HG03025 (cell line): Measurements from ENCODE around the gene CIB1.

Source experiments
- ATAC-seq: cut with Tn5 transposase; IDR thresholded peaks from one replicate; pipeline ENCODE4 v1.9.1; 2021; ENCODE audit warnings: mild to moderate bottlenecking, moderate library complexity; ENCODE audit not compliant: unreplicated experiment, low FRiP score

The CIB1 gene

DNA sequence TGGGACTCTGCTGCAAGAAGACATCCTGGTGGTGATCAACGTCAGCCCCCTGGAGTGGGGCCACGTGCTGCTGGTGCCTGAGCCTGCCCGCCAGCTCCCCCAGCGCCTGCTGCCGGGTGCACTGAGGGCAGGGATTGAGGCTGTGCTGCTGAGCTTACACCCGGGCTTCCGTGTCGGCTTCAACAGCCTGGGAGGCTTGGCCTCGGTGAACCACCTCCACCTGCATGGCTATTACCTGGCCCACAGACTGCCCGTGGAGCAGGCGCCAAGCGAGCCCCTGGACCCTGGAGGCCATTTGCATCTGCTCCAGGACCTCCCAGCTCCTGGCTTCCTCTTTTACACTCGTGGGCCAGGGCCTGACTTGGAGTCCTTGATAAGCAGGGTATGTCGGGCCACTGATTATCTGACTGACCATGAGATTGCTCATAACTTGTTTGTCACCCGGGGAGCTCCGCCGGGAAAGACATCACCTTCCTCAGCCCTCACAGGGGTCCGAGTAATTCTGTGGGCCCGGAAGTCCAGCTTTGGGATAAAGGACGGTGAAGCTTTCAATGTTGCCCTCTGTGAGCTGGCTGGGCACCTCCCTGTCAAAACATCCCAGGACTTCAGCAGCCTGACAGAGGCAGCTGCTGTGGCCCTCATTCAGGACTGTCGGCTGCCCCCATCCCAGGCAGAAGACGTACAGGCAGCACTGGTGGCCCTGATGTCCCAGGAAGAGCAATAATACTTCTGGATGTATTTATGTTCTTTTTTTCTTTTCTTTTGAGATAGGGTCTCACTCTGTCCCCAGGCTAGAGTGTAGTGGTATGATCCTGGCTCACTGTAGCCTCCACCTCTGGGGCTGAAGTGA lies 7.8 kb upstream of the CIB1 start:
- ATAC-seq = no peak

DNA sequence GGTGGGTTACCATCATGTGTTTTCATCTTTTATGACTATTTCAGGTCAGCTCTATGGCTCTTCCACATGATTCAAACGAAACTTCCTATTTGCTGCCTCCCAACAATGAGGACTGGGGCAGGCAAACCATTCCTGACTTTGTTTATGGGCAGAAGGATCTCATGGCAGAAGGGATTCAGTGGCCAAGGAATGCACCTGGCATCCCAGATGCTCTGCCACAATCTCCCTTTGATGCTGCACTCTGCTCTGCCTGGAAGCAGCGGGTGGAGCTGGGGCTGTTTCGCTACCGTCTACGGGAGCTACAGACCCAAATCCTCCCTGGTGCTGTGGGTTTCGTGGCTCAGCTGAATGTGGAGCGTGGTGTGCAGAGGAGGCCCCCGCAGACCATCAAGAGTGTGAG lies 7.1 kb upstream of the CIB1 start:
- ATAC-seq = no peak

DNA sequence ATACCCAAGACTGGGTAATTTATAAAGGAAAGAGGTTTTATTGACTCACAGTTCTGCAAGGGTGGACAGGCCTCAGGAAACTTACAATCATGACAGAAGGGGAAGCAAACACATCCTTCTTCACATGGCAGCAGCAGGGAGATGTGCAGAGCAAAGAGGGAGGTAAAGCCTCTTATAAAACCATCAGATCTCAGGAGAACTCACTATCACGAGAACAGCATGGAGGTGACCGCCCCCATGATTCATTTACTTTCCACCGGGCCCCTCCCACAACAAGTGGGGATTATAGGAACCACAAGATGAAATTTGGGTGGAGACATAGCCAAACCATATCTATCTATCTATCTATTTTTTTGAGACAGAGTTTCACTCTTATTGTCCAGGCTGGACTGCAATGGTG lies 5.6 kb upstream of the CIB1 start:
- no peak for ATAC-seq

DNA sequence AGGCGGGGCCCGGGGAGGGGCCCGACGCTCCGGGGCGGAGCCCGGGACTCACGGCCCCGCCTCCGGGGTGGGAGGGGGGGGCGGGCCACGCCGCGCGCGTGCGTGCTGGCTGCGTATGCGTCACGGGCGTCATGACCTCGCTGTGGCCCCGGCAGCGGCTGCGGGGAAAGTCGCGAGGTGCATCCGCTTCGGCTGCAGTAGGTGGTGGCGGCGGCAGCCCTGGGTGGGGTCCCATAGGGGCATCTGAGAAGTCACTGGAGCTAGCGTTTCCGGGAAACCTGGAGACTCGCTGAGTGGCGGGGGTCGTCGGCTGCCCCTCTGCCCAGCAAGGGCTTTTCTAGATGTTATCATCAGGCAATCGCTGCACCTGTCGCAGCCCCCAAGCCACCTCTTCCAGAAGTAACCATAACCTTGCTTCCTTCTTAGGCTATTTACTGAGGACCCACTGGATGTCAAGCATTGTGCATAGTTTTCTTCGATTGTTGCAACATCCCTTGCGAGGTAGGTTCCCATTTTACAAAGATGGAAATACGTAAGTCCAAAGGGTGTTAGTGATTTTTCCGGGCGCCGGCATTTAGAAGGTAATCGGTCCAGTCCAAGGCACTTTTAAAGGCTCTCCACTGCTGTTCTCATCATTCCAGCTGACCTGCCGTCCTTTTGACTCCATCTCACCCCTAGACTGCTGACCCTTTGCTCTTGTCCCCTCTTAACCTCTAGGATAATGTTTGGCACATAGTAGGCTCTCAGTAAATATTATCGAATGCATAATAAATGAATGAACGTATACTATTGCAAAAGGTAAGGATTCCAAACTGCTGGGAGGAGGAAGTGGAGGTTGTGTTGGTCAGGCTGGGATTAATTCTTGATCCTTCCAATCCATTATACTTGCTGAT lies 601 bp upstream of the CIB1 start, which contains the start of gene GDPGP1:
Gene GDPGP1 (plus strand): TSS at position 114 of the 893 bp plus-strand sequence. CDS start 6,700 bp downstream, outside the sequence.
- ATAC-seq = no peak

DNA sequence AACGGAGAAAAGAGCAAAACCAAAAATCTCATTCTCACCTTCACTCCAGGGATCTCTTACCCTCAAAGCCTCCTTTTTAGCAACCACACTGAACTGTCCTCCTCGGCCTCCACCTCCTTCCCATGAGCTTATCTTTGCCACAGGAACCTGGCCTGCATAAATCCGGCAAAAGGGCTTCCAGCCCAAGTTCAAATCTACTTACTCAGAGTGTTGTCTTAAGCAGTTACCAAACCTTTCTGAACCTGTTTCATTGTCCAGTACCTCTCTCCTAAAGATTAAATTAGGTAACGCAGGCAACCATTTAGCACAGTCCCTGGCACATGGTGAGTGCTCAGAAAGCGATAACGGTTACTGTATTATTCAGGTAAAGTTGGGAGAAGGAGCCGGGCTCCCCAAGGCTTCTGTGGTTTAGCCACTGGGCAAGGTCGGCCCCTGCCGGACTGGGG lies 777 bp downstream of the CIB1 start:
- no peak for ATAC-seq

DNA sequence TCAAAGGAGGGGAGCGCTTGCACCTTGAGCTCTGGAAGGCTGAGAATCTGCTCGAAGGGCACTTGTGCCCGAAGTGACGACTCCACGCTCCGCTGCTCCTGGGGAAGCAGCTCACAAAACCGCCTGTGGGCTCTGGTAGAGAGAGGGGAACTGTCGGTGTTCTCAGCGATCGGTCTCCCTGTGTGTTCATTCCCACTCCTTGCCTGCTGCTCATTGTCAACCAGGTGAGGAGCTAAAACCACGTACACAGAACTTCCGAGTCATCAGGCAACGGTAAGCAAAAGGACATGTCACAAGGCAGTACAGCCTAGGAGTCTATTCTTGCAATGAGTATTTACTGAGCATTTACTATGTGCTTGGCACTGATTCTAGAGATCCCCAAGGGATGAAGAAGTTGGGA lies 1.5 kb downstream of the CIB1 start:
- no peak for ATAC-seq

DNA sequence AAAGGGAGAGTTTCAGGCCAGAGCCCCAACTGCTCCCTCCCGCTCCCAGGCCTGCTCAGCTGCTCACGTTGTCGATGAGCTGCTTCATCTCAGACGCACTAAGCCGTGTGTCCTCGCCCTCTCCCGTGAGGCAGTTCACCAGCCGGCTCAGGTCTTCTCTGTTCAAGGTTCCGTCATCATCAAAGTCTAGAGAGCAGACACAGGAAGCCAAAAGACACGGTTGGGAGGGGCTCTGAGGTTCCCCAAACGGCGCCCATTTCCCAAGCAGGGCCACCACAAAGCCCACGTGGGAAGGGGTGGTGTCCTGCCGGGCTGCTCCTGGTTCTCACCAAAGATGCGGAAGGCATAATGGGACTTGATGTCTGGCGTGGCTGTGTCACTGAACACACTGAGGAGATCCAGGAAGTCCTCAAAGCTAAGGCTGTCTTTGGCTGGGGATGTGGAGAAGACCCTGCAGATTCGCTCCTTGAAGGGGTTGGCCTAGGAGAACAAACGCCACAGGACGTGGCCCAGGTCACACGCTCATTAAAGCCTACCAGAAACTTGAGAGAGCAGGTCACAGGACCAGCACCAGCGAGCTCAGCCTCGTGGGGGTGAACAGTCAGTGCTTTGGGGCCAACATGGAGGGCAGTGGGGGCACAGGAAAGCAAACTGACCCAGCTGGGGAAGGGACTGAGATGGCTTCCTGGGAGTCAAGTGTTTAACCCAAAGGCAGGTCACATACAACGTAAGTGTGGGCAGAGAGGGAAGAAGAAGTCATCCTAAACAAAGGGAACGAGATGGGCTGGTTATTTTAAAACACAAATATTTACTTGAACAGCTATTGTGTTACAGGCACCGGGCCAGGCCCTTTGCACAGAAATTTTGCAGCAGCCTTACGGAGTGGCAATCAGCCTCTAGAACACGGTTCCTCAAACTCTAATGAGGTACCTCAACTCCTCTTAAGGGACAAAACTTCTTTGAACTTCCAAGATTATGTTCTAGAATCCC lies 2.4 kb downstream of the CIB1 start:
- ATAC-seq = no peak

DNA sequence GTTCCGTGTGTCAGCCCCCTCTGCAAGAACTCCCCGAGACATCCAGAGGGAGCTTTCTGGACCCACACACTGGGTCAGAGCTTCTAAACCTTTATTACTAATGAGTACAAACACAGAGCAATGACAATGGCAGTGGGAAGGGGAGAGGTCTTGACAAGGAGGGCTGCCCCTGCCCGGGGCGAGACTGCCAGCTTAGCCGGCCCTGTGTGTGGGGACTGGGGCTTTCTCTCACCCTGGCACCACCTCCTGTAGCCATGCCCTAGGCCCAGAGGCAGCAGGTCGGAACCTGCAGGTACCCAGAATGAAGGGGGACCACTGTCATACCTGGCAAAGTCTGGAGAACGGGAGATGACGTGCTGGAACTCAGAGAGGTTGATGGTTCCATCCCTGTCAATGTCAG lies 3.1 kb downstream of the CIB1 start:
- ATAC-seq = no peak

DNA sequence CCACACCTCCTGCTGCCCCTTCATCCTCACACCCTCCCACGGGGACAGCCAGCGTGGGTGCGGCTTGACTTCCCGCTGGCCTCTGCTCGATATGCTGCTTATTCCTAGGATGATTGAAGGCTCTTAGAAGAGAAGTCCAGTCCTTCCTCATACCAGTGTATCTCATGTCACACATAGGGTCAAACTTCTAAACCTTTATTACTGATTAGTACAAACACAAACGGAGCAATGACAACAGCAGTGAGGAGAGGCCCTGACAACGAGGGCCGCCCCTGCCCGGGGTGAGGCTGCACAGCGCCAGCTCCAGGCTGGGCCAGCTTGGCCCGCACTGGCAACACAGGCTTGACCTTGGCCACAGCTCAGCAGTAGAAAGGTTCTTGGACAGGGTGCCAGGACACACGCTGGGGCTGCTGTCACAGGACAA lies 3.7 kb downstream of the CIB1 start:
- ATAC-seq = no peak

DNA sequence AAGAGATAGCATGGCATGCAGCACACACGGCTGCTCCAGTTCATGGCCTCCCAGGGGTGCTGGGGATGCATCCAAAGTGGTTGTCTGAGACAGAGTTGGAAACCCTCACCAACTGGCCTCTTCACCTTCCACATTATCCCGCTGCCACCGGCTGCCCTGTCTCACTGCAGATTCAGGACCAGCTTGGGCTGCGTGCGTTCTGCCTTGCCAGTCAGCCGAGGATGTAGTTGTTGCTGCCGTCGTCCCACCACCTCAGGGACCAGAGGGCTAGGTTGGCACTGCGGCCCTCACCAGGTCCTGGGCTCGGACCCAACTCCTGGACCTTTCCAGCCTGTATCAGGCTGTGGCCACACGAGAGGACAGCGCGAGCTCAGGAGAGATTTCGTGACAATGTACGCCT lies 4.8 kb downstream of the CIB1 start:
- no peak for ATAC-seq

DNA sequence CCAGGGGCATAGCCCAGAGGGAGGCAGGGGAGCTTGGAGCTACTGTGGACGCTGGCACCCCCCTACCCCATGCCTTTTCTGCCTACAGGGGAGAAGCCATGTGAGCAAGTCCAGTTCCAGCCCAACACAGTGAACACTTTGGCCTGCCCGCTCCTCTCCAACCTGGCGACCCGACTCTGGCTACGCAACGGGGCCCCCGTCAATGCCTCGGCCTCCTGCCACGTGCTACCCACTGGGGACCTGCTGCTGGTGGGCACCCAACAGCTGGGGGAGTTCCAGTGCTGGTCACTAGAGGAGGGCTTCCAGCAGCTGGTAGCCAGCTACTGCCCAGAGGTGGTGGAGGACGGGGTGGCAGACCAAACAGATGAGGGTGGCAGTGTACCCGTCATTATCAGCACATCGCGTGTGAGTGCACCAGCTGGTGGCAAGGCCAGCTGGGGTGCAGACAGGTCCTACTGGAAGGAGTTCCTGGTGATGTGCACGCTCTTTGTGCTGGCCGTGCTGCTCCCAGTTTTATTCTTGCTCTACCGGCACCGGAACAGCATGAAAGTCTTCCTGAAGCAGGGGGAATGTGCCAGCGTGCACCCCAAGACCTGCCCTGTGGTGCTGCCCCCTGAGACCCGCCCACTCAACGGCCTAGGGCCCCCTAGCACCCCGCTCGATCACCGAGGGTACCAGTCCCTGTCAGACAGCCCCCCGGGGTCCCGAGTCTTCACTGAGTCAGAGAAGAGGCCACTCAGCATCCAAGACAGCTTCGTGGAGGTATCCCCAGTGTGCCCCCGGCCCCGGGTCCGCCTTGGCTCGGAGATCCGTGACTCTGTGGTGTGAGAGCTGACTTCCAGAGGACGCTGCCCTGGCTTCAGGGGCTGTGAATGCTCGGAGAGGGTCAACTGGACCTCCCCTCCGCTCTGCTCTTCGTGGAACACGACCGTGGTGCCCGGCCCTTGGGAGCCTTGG lies 5.6 kb downstream of the CIB1 start:
- ATAC-seq = no peak

DNA sequence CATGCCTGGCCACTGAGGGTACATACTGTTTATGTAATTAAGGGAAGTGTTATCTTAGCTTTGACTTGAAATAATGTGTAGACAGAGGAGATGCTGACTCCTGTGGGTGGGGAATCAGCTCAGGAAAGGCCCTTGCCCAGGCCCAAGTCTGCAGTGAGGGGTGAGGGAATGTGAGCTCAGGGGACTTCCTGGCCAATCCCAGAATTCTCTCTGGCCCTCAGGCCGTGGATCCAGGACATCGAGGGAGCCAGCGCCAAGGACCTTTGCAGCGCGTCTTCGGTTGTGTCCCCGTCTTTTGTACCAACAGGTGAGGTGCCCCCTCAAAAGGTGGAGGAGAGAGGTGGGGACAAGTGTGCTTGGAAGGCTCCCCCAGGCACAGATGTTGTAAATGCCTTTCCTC lies 6.4 kb downstream of the CIB1 start:
- no peak for ATAC-seq

DNA sequence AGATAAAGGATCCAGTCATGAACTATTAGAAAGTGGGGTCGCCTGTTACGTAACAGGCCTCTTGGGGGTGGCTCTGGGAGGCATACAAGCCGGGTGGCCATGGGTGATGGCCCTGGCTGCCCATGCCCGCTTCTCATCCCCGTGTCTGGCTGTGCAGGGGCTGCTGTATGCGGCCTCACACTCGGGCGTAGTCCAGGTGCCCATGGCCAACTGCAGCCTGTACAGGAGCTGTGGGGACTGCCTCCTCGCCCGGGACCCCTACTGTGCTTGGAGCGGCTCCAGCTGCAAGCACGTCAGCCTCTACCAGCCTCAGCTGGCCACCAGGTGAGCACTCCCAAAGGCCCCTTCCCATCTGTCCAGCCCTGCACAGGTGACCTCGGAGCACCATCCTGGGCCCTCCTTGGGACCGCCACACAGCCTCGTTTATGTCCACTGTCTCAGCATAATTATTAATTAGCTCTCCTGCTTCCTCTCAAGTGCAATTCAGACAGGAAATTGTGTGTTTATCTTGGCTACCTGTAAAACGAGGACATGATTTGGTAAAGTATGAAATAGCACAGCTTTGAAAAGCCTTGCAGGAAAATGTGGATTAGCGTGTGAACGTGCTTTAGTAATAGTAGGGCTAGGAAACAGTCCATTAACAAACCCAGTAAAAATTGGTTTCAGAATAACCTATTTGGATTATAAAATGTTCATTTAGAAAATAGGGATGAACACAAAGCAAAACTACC lies 8.1 kb downstream of the CIB1 start:
- ATAC-seq = no peak

DNA sequence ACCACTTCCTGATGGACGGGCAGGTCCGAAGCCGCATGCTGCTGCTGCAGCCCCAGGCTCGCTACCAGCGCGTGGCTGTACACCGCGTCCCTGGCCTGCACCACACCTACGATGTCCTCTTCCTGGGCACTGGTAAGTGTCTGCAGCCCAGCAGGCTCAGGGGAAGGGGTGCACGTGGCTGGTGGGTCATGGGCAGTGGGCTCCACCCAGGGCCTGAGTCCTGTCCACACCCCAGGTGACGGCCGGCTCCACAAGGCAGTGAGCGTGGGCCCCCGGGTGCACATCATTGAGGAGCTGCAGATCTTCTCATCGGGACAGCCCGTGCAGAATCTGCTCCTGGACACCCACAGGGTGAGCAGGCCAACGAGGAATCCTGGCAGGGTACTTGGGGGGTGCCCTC lies 8.7 kb downstream of the CIB1 start:
- ATAC-seq = no peak

DNA sequence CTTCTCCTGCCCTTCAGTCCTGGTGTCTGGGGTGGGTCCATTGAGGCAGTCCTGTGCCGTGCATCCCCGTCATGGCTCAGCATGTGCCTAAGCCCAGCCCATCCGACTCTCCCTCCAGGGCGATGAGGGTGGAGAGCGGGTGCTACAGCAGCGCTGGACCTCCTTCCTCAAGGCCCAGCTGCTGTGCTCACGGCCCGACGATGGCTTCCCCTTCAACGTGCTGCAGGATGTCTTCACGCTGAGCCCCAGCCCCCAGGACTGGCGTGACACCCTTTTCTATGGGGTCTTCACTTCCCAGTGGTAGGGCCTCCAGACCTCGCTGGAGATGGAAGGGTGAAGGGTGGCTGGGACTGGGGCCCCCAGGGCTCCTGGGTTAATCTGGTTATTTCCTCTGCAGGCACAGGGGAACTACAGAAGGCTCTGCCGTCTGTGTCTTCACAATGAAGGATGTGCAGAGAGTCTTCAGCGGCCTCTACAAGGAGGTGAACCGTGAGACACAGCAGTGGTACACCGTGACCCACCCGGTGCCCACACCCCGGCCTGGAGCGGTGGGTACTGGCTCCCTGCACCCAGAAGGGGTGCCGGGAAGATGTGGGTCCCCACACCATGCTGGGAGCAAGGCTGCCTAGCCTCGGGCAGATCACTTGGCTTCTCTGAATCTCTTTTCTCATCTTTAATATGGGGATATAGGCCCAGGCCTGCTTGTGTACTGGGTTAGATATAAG lies 10.1 kb downstream of the CIB1 start:
- ATAC-seq = no peak

DNA sequence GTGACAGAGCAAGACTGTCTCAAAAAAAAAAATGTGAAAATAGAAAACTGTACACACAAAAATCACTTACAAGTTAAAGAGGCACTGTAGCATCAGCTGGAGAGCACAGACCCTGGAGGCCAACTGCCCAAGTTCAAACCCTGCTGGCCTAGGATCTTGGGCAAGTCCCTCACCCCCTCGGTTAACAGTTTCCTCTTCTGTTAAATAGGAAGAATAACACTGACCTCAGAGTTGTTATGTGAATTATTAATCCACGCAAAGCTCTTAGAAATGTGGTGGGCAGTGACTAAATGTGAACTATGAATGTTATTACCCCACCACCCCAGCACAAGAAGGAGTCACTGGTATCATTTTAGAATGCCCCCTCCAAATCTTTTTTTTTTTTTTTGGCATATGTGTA lies 11.2 kb downstream of the CIB1 start:
- ATAC-seq = no peak

DNA sequence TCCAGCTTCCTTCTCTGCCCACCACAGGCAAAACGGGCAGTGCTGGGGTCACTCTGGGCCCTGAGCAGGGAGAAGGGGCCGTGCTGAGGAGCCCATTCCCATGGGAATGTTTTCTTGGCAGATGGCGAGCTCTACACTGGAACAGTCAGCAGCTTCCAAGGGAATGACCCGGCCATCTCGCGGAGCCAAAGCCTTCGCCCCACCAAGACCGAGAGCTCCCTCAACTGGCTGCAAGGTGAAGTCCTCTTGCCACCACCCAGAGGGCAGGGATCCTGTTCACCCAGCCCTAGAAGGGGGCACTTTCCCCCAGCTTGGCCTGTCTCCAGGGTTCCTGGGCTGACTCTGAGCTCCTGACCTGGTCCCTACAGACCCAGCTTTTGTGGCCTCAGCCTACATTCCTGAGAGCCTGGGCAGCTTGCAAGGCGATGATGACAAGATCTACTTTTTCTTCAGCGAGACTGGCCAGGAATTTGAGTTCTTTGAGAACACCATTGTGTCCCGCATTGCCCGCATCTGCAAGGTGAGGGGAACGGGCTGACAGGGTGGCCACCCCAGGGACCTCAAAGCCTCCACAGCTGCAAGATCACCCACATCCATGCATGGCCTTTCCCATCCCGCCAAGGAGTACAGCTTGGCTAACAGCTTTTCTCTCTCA lies 12.4 kb downstream of the CIB1 start:
- ATAC-seq = no peak
